Neuronal stem cell (in vitro differentiated cells): ENCODE measurements around the gene SUPT20HL2.

Experiments used
- DNase-seq: peaks from one replicate; pipeline ENCODE4 v3.0.0-alpha.2; 2013; ENCODE audit warnings: low spot score
- H2AFZ ChIP-seq: one replicate; pipeline ENCODE4 v1.6.1; 2013; ENCODE audit warnings: mild to moderate bottlenecking, low read length, inconsistent platforms
- H2AK5ac ChIP-seq: 2 replicates; pipeline ENCODE4 v1.6.1; 2013; ENCODE audit warnings: low read depth, mild to moderate bottlenecking, inconsistent platforms, low read length, moderate library complexity, mixed read lengths
- H2BK120ac ChIP-seq: 2 replicates; pipeline ENCODE4 v1.6.1; 2013; ENCODE audit warnings: low read depth, mild to moderate bottlenecking, inconsistent platforms, low read length, moderate library complexity, mixed read lengths
- H2BK12ac ChIP-seq: one replicate; pipeline ENCODE4 v1.6.1; 2013; ENCODE audit warnings: low read length, inconsistent platforms
- H2BK15ac ChIP-seq: 2 replicates; pipeline ENCODE4 v1.6.1; 2013; ENCODE audit warnings: mild to moderate bottlenecking, low read length, inconsistent platforms, mixed read lengths
- H2BK5ac ChIP-seq: one replicate; pipeline ENCODE4 v1.6.1; 2013; ENCODE audit warnings: inconsistent platforms, mild to moderate bottlenecking, low read length, moderate library complexity
- H3K14ac ChIP-seq: one replicate; pipeline ENCODE4 v1.6.1; 2013; ENCODE audit warnings: low read length, inconsistent platforms
- H3K18ac ChIP-seq: 2 replicates; pipeline ENCODE4 v1.6.1; 2013; ENCODE audit warnings: low read length, inconsistent platforms
- H3K23ac ChIP-seq: 2 replicates; pipeline ENCODE4 v1.6.1; 2013; ENCODE audit warnings: low read depth, mild to moderate bottlenecking, mixed read lengths, low read length, inconsistent platforms; ENCODE audit not compliant: poor library complexity
- H3K27ac ChIP-seq: replicated peaks from 3 replicates; pipeline ENCODE4 v1.5.1; 2013; ENCODE audit warnings: low read length, inconsistent platforms
- H3K27me3 ChIP-seq, 3 experiments: 2 replicates each; pipeline ENCODE4 v1.6.1; 2013; ENCODE audit warnings: low read length in 3 of 3, mild to moderate bottlenecking in 2 of 3, inconsistent platforms in 1 of 3, low read depth in 1 of 3, mixed read lengths in 1 of 3, moderate library complexity in 1 of 3; ENCODE audit not compliant: control insufficient read depth in 3 of 3, insufficient read depth in 3 of 3
- H3K36me3 ChIP-seq, 2 donors: replicated peaks in 1 of 2; 2 replicates each; pipeline ENCODE4 v1.6.1; 2013; ENCODE audit warnings: low read length in 2 of 2; ENCODE audit not compliant: control insufficient read depth in 2 of 2, insufficient read depth in 2 of 2
- H3K4ac ChIP-seq: 2 replicates; pipeline ENCODE4 v1.6.1; 2013; ENCODE audit warnings: inconsistent platforms, mild to moderate bottlenecking, low read length, moderate library complexity
- H3K4me1 ChIP-seq, 2 donors: 1 replicate in 1 of 2; 2 replicates in 1 of 2; pipeline ENCODE4 v1.6.1; 2013; ENCODE audit warnings: low read length in 2 of 2, low read depth in 1 of 2; ENCODE audit not compliant: control insufficient read depth in 2 of 2, insufficient read depth in 1 of 2
- H3K4me2 ChIP-seq: one replicate; pipeline ENCODE4 v1.6.1; 2013; ENCODE audit warnings: mild to moderate bottlenecking, low read length, inconsistent platforms; ENCODE audit not compliant: insufficient read depth, poor library complexity, severe bottlenecking
- H3K4me3 ChIP-seq, 2 donors: 2 replicates each; pipeline ENCODE4 v1.5.1; 2013; ENCODE audit warnings: low read length in 2 of 2, mild to moderate bottlenecking in 2 of 2, inconsistent platforms in 1 of 2, moderate library complexity in 1 of 2
- H3K79me1 ChIP-seq: one replicate; pipeline ENCODE4 v1.6.1; 2013; ENCODE audit warnings: low read depth, mild to moderate bottlenecking, inconsistent platforms, low read length, moderate library complexity
- H3K9ac ChIP-seq: one replicate; pipeline ENCODE4 v1.6.1; 2013; ENCODE audit warnings: mild to moderate bottlenecking, low read depth, low read length, inconsistent platforms; ENCODE audit not compliant: poor library complexity
- H3K9me3 ChIP-seq, 2 donors: replicated peaks in 1 of 2; 2 replicates each; pipeline versions ENCODE3 to v1.6.1; 2013; ENCODE audit warnings: low read length in 2 of 2, mild to moderate bottlenecking in 2 of 2, inconsistent platforms in 1 of 2, low read depth in 1 of 2, mixed read lengths in 1 of 2, moderate library complexity in 1 of 2; ENCODE audit not compliant: control insufficient read depth in 2 of 2, insufficient read depth in 1 of 2
- H4K8ac ChIP-seq: one replicate; pipeline ENCODE4 v1.6.1; 2013; ENCODE audit warnings: low read depth, mild to moderate bottlenecking, inconsistent platforms, low read length, moderate library complexity
- H4K91ac ChIP-seq: one replicate; pipeline ENCODE4 v1.6.1; 2013; ENCODE audit warnings: low read length, low read depth, mild to moderate bottlenecking, inconsistent platforms; ENCODE audit not compliant: poor library complexity
- WGBS, 2 donors: extraction: QIAGEN DNeasy Blood & Tissue Kit; methylation state at CpG; one replicate each; pipeline ENCODE4 v1.1.7; 2013; ENCODE audit warnings: missing lambda C conversion rate in 2 of 2, mixed read lengths in 1 of 2; ENCODE audit not compliant: insufficient read length in 2 of 2, insufficient replicate concordance in 1 of 2; ENCODE audit errors: extremely low coverage in 2 of 2; 5-methylcytosine and 5-hydroxymethylcytosine counted together

SUPT20HL2 gene

DNA sequence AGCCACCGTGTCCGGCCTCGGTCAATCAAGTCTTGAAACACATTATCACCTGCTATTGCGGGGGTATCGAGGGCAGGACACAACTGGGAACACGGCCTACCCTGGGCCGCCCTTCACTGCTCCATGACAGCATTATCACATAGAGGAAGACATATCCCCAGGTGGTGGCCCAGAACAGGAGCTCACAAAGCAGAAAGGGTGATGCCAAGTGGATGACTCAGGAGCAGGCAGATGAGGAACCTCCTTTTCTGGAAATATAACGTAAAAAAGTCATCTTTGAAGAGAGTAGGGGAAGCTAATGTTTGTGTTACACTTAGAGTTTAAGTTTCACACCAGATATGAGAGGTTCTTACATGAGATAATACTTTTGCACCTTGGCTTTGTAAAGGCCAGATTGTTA, 41.2 kb upstream of the SUPT20HL2 start:
- no peak for DNase-seq
- Histone ChIP-seq H3K27ac (no peak overlapping the region), H3K4me1 (no peaks in the 10 kb centered on the region), H4K8ac (no peak overlapping the region), H2AFZ (no peak overlapping the region), H3K4me3 (no peak overlapping the region), H2BK15ac (no peak overlapping the region), H3K79me1 (no peaks in the 10 kb centered on the region), H3K36me3 (no peaks in the 10 kb centered on the region), H4K91ac (no peak overlapping the region), H2BK120ac (no peak overlapping the region), H3K14ac (no peak overlapping the region), H2BK5ac (no peak overlapping the region), H3K9ac (no peak overlapping the region), H2AK5ac (no peak overlapping the region), H2BK12ac (no peak overlapping the region), H3K23ac (no peak overlapping the region), H3K27me3 (peaks cover 0 to 10% (median 0%) of the 10 kb centered on the region in 3 experiments), H3K4ac (no peak overlapping the region), H3K9me3 (no peaks in the 10 kb centered on the region), H3K18ac (no peak overlapping the region), H3K4me2 (no peak overlapping the region)
- WGBS, 2 donors: no CpG with 5 or more reads among the region's 8 CpGs

GRCh38 chrX:24350217-24350616, 36.3 kb upstream of the SUPT20HL2 start:
- H3K9me3 ChIP-seq: no peaks in the 10 kb centered on the region

GRCh38 chrX:24347881-24348280, 34.0 kb upstream of the SUPT20HL2 start:
- H3K27me3 ChIP-seq: peaks cover 0 to 35% (median 0%) of the 10 kb centered on the region in 3 experiments
- H3K18ac ChIP-seq: no peak overlapping the region
- no peak overlapping the region for H3K27ac ChIP-seq
- H2AK5ac ChIP-seq: no peak overlapping the region
- no peak overlapping the region for H2BK5ac ChIP-seq
- no peak overlapping the region for H3K14ac ChIP-seq
- no peak overlapping the region for H3K4me2 ChIP-seq
- H2BK120ac ChIP-seq: no peak overlapping the region
- no peaks in the 10 kb centered on the region for H3K36me3 ChIP-seq
- H3K9me3 ChIP-seq: no peaks in the 10 kb centered on the region
- H2BK12ac ChIP-seq: no peak overlapping the region
- no peak overlapping the region for H4K91ac ChIP-seq
- no peak overlapping the region for H3K9ac ChIP-seq
- DNase-seq: no peak
- H3K4ac ChIP-seq: no peak overlapping the region
- no peak overlapping the region for H3K4me3 ChIP-seq
- no peaks in the 10 kb centered on the region for H3K4me1 ChIP-seq
- WGBS, 2 donors: no CpG with 5 or more reads among the region's 1 CpG
- no peak overlapping the region for H2AFZ ChIP-seq
- H3K79me1 ChIP-seq: no peaks in the 10 kb centered on the region
- no peak overlapping the region for H2BK15ac ChIP-seq
- no peak overlapping the region for H3K23ac ChIP-seq
- no peak overlapping the region for H4K8ac ChIP-seq

More at GRCh38 chrX:24350217-24350616, 36.3 kb upstream of the SUPT20HL2 start:
- DNase-seq: no peak
- H4K8ac ChIP-seq: no peak overlapping the region
- no peak overlapping the region for H3K4me2 ChIP-seq
- no peak overlapping the region for H2BK120ac ChIP-seq
- WGBS, 2 donors: no CpG with 5 or more reads among the region's 4 CpGs
- no peaks in the 10 kb centered on the region for H3K4me1 ChIP-seq
- no peak overlapping the region for H2BK15ac ChIP-seq
- no peak overlapping the region for H2AK5ac ChIP-seq
- H4K91ac ChIP-seq: no peak overlapping the region
- no peak overlapping the region for H3K9ac ChIP-seq
- no peaks in the 10 kb centered on the region for H3K36me3 ChIP-seq
- H3K4ac ChIP-seq: no peak overlapping the region
- H3K23ac ChIP-seq: no peak overlapping the region
- peaks cover 0 to 18% (median 0%) of the 10 kb centered on the region in 3 experiments for H3K27me3 ChIP-seq
- H2BK12ac ChIP-seq: no peak overlapping the region
- no peak overlapping the region for H3K27ac ChIP-seq
- H2BK5ac ChIP-seq: no peak overlapping the region
- no peak overlapping the region for H3K14ac ChIP-seq
- H3K18ac ChIP-seq: no peak overlapping the region
- H3K4me3 ChIP-seq: no peak overlapping the region
- no peak overlapping the region for H2AFZ ChIP-seq
- no peaks in the 10 kb centered on the region for H3K79me1 ChIP-seq

GRCh38 chrX:24343719-24344118, 29.9 kb upstream of the SUPT20HL2 start:
- no peak overlapping the region for H3K4ac ChIP-seq
- no peak overlapping the region for H4K91ac ChIP-seq
- H3K9me3 ChIP-seq: no peaks in the 10 kb centered on the region
- no peak overlapping the region for H3K27ac ChIP-seq
- H2BK15ac ChIP-seq: no peak overlapping the region
- H3K4me3 ChIP-seq: no peak overlapping the region
- H3K27me3 ChIP-seq: peaks cover 0 to 33% (median 0%) of the 10 kb centered on the region in 3 experiments
- DNase-seq: no peak
- no peak overlapping the region for H2AFZ ChIP-seq
- no peak overlapping the region for H3K18ac ChIP-seq
- no peak overlapping the region for H3K9ac ChIP-seq
- H3K14ac ChIP-seq: no peak overlapping the region
- H3K36me3 ChIP-seq: no peaks in the 10 kb centered on the region
- no peak overlapping the region for H2BK5ac ChIP-seq
- no peak overlapping the region for H3K4me2 ChIP-seq
- no peak overlapping the region for H4K8ac ChIP-seq
- no peak overlapping the region for H3K23ac ChIP-seq
- no peak overlapping the region for H2AK5ac ChIP-seq
- no peak overlapping the region for H2BK120ac ChIP-seq
- no peaks in the 10 kb centered on the region for H3K79me1 ChIP-seq
- WGBS, 2 donors: no CpG with 5 or more reads among the region's 9 CpGs
- H3K4me1 ChIP-seq: no peaks in the 10 kb centered on the region
- H2BK12ac ChIP-seq: no peak overlapping the region
